GM12878 (cell line): ENCODE measurements around the gene TSPYL2. TPM values are rescaled to one million over a fixed set of nuclear protein-coding genes. Genes with fewer than 3 reads are reported as not detected.

Experiments
- ATAC-seq: fragments of 200-7000 bp; cut with Tn5 transposase; 3 replicates; pipeline ENCODE4 v1.9.1; 2020; ENCODE audit warnings: mild to moderate bottlenecking, moderate library complexity
- BruUV-seq: library from RNA; stranded (reverse); fragments of 400-500 nt; replicated peaks from 2 replicates; lab custom pipeline; 2021; lab: Mats Ljungman, UMichigan
- CTCF ChIA-PET: fragments of 300-600 bp; sonication (Branson Sonifier 250); formaldehyde crosslinking; extraction: SDS; loops from one replicate; lab custom pipeline; 2021; ENCODE audit warnings: inconsistent platforms; lab: Yijun Ruan, JAX
- POLR2A ChIA-PET: fragments of 350-600 bp; formaldehyde crosslinking; extraction: SDS; loops from one replicate; lab custom pipeline; 2021; ENCODE audit warnings: inconsistent platforms; lab: Charles Lee
- RAD21 ChIA-PET: fragments of 300-600 bp; sonication (Branson Sonifier 250); formaldehyde crosslinking; loops from one replicate; lab custom pipeline; 2023; ENCODE audit warnings: antibody characterized with exemption; ENCODE audit not compliant: unreplicated experiment; lab: Charles Lee
- SMC1A ChIA-PET: fragments of 300-600 bp; sonication (Branson Sonifier 250); formaldehyde crosslinking; loops from one replicate; lab custom pipeline; 2023; ENCODE audit not compliant: unreplicated experiment, uncharacterized antibody; lab: Charles Lee
- DNase-seq: peaks from one replicate; pipeline ENCODE4 v3.0.0-alpha.2; 2011; ENCODE audit warnings: low read depth, low spot score
- FAIRE-seq: peaks from 3 replicates; lab custom pipeline; 2011; peaks lifted over from hg19 to GRCh38; lab: Jason Lieb, UNC
- H2AFZ ChIP-seq: 2 replicates; pipeline ENCODE4 v1.6.0; 2011; ENCODE audit warnings: low read depth, low read length, control low read depth; ENCODE audit not compliant: control insufficient read depth
- H3K27ac ChIP-seq: 2 replicates; pipeline ENCODE4 v1.5.1; 2011; ENCODE audit warnings: control low read depth; ENCODE audit not compliant: control insufficient read depth, insufficient read depth
- H3K27me3 ChIP-seq, 2 experiments: replicated peaks in 1 of 2; 2 replicates each; pipeline versions ENCODE4 v1.6.0 to v1.6.1; 2011; ENCODE audit warnings: low read length in 1 of 2; ENCODE audit not compliant: control insufficient read depth in 2 of 2, insufficient read depth in 2 of 2
- H3K36me3 ChIP-seq, 2 experiments: 2 replicates each; pipeline ENCODE4 v1.5.1; 2011; ENCODE audit warnings: low read length in 1 of 2; ENCODE audit not compliant: control insufficient read depth in 2 of 2, insufficient read depth in 2 of 2
- H3K4me1 ChIP-seq: 2 replicates; pipeline ENCODE4 v1.6.1; 2011; ENCODE audit warnings: mild to moderate bottlenecking, low read length, moderate library complexity, mixed read lengths; ENCODE audit not compliant: control insufficient read depth, insufficient read depth
- H3K4me2 ChIP-seq: 2 replicates; pipeline ENCODE4 v1.6.0; 2011; ENCODE audit warnings: control low read depth; ENCODE audit not compliant: control insufficient read depth, insufficient read depth
- H3K4me3 ChIP-seq: fragments of 200-600 bp; sonication (generic); 2 replicates; pipeline ENCODE4 v1.5.1; 2016
- H3K79me2 ChIP-seq: 2 replicates; pipeline ENCODE4 v1.6.0; 2011; ENCODE audit warnings: low read length; ENCODE audit not compliant: control insufficient read depth, insufficient read depth
- H3K9ac ChIP-seq: 2 replicates; pipeline ENCODE4 v1.8.0; 2011; ENCODE audit warnings: low read length, control low read depth, mixed read lengths; ENCODE audit not compliant: control insufficient read depth, insufficient read depth
- H3K9me3 ChIP-seq: replicated peaks from 3 replicates; pipeline ENCODE4 v1.5.1; 2011; ENCODE audit warnings: mild to moderate bottlenecking, low read length; ENCODE audit not compliant: control insufficient read depth, insufficient read depth
- H4K20me1 ChIP-seq: 2 replicates; pipeline ENCODE4 v1.6.0; 2011; ENCODE audit not compliant: control insufficient read depth, insufficient read depth
- BCL3 ChIP-seq: IDR thresholded peaks from 2 replicates; pipeline ENCODE4 v1.6.1; 2011; ENCODE audit warnings: borderline replicate concordance, low read depth, mild to moderate bottlenecking, moderate library complexity, low read length; ENCODE audit not compliant: insufficient read depth, poor library complexity, severe bottlenecking
- CHD4 ChIP-seq: fragments of 200-600 bp; sonication (generic); IDR thresholded peaks from 2 replicates; pipeline ENCODE4 v1.6.1; 2016; ENCODE audit warnings: mild to moderate bottlenecking
- HCFC1 ChIP-seq: fragments of 150-350 bp; IDR thresholded peaks from 2 replicates; pipeline ENCODE4 v1.6.1; 2014; ENCODE audit warnings: low read length
- JUND ChIP-seq: IDR thresholded peaks from 2 replicates; pipeline ENCODE4 v1.6.1; 2012; ENCODE audit warnings: low read depth, mild to moderate bottlenecking, low read length, improper control_type of control experiment, moderate library complexity
- MLLT1 ChIP-seq: fragments of 450-650 bp; IDR thresholded peaks from 2 replicates; pipeline ENCODE4 v1.6.1; 2016; ENCODE audit warnings: mild to moderate bottlenecking
- MTA2 ChIP-seq: fragments of 450-650 bp; IDR thresholded peaks from 2 replicates; pipeline ENCODE4 v1.6.1; 2016; ENCODE audit warnings: low read depth, mild to moderate bottlenecking, moderate library complexity
- NKRF ChIP-seq: fragments of 450-650 bp; conservative IDR thresholded peaks from 2 replicates; pipeline ENCODE4 v1.6.1; 2017; ENCODE audit warnings: mild to moderate bottlenecking, moderate library complexity
- NR2C2 ChIP-seq: IDR thresholded peaks from 2 replicates; pipeline ENCODE4 v1.6.1; 2011; ENCODE audit warnings: borderline replicate concordance, low read depth; ENCODE audit not compliant: control insufficient read depth, insufficient read length
- PBX3 ChIP-seq: IDR thresholded peaks from 2 replicates; pipeline ENCODE4 v1.6.1; 2011; ENCODE audit warnings: mild to moderate bottlenecking, low read depth, low read length, moderate library complexity; ENCODE audit not compliant: insufficient replicate concordance
- PML ChIP-seq: IDR thresholded peaks from 2 replicates; pipeline ENCODE4 v1.6.1; 2012; ENCODE audit warnings: low read length, inconsistent platforms
- SIX5 ChIP-seq: IDR thresholded peaks from 2 replicates; pipeline ENCODE4 v1.6.1; 2011; ENCODE audit warnings: mild to moderate bottlenecking, low read depth, low read length, moderate library complexity; ENCODE audit not compliant: severe bottlenecking
- ZBED1 ChIP-seq: IDR thresholded peaks from 2 replicates; pipeline ENCODE4 v1.6.1; 2016; ENCODE audit warnings: borderline replicate concordance
- ZNF622 ChIP-seq: fragments of 450-650 bp; IDR thresholded peaks from 2 replicates; pipeline ENCODE4 v1.6.1; 2017; ENCODE audit warnings: mild to moderate bottlenecking, inconsistent platforms
- WGBS: methylation state at CpG from one replicate; pipeline ENCODE4 v1.1.6; 2016; ENCODE audit warnings: low lambda C conversion rate; ENCODE audit not compliant: insufficient replicate concordance, insufficient coverage; ENCODE audit errors: missing lambda C conversion rate; 5-methylcytosine and 5-hydroxymethylcytosine counted together
- in situ Hi-C: fragments of 300-500 bp; cut with MboI; formaldehyde crosslinking; loops from 9 replicates; pipeline ENCODE4 v1.14.3; 2018; ENCODE audit warnings: mixed read lengths
- intact Hi-C: fragments of 100-400 bp; cut with micrococcal nuclease; formaldehyde crosslinking; loops from one replicate; pipeline ENCODE4 v1.14.2; 2022; ENCODE audit not compliant: unreplicated experiment
- polyA plus RNA-seq, 11 experiments: library from polyadenylated mRNA; depleted of rRNA in 4 of 11; unstranded in 6 of 11; stranded (reverse) in 5 of 11; fragments of >200 nt; fragmentation: Nextera tagmentation in 4 of 11; fragmentation: Illumina TruSeq in 1 of 11; extraction: Ambion mirVana in 4 of 11; extraction: Trizol in 1 of 11; gene quantifications; 1 replicate in 1 of 11; 2 replicates in 10 of 11; pipeline versions ENCODE4 v1.2.1 to v1.2.3, GENCODE V29; 2011 to 2016; ENCODE audit warnings: inconsistent platforms in 2 of 11, missing spikeins in 2 of 11, low read depth in 1 of 11
- total RNA-seq, 4 experiments: library from RNA; depleted of rRNA in 3 of 4; stranded (reverse); fragments of >200 nt in 3 of 4; fragmentation: Illumina TruSeq in 1 of 4; extraction: Trizol in 1 of 4; gene quantifications; 2 replicates each; pipeline versions ENCODE4 v1.2.1 to v1.2.3, GENCODE V29; 2013 to 2021

Gene TSPYL2
- total and polyA plus RNA-seq, 10 of the 15 experiments (the other 5 are each of a cell fraction or from before 2014, with no cell fraction given): 0.53 to 24.6 (median 14.5) TPM

GRCh38 chrX:53122013-53122412 lies 39.8 kb downstream of the TSPYL2 start:
- no peak overlapping the region for H2AFZ ChIP-seq
- H3K27me3 ChIP-seq: no peaks in the 10 kb centered on the region
- H3K4me3 ChIP-seq: no peak overlapping the region
- WGBS: 32% methylated on average over 1 of the region's 1 CpG
- ChIA-PET RAD21 (no interaction called here), CTCF (no interaction called here), POLR2A (no interaction called here), SMC1A (interaction anchor here (1.3 kb wide), 1 partner anchor 9 kb away, joined by 4 read pairs; no protein-coding TSS in a partner anchor)
- BruUV-seq: no TSS peak
- ATAC-seq (no peak), FAIRE-seq (no peak), DNase-seq (no peak)
- no peak for TF ChIP-seq JUND
- no peak for TF ChIP-seq MLLT1
- TF ChIP-seq HCFC1: no peak
- in situ Hi-C loops: no loop called here
- no peak overlapping the region for H3K27ac ChIP-seq
- no peaks in the 10 kb centered on the region for H3K36me3 ChIP-seq
- no peaks in the 10 kb centered on the region; the same call in 1 of the 2 replicates for H4K20me1 ChIP-seq
- H3K9ac ChIP-seq: no peak overlapping the region
- intact Hi-C loops: no loop called here
- no peaks in the 10 kb centered on the region; the same call in 2 of the 3 replicates for H3K9me3 ChIP-seq
- H3K4me1 ChIP-seq: no peaks in the 10 kb centered on the region
- H3K79me2 ChIP-seq: no peaks in the 10 kb centered on the region
- no peak overlapping the region for H3K4me2 ChIP-seq

GRCh38 chrX:53125506-53125905 lies 43.3 kb downstream of the TSPYL2 start:
- H3K9me3 ChIP-seq: no peaks in the 10 kb centered on the region; the same call in 2 of the 3 replicates
- FAIRE-seq (no peak), ATAC-seq (no peak), DNase-seq (no peak)
- H3K27ac ChIP-seq: no peak overlapping the region
- ChIA-PET CTCF (no interaction called here), SMC1A (no interaction called here), RAD21 (no interaction called here), POLR2A (no interaction called here)
- no peaks in the 10 kb centered on the region for H3K27me3 ChIP-seq
- in situ Hi-C loops (no loop called here), intact Hi-C loops (no loop called here)
- no TSS peak for BruUV-seq
- no peaks in the 10 kb centered on the region; the same call in 1 of the 2 replicates for H4K20me1 ChIP-seq
- H3K79me2 ChIP-seq: no peaks in the 10 kb centered on the region
- no peak overlapping the region for H2AFZ ChIP-seq
- H3K36me3 ChIP-seq: no peaks in the 10 kb centered on the region
- no peaks in the 10 kb centered on the region for H3K4me1 ChIP-seq
- H3K4me2 ChIP-seq: no peak overlapping the region
- no peak overlapping the region for H3K9ac ChIP-seq
- no peak overlapping the region for H3K4me3 ChIP-seq
- TF ChIP-seq ZBED1: no peak
- no peak for TF ChIP-seq MTA2
- no peak for TF ChIP-seq ZNF622
- no peak for TF ChIP-seq CHD4
- no peak for TF ChIP-seq PBX3
- TF ChIP-seq SIX5: no peak
- TF ChIP-seq NR2C2: no peak
- no peak for TF ChIP-seq NKRF
- no peak for TF ChIP-seq PML
- TF ChIP-seq BCL3: no peak
